WTC11 (cell line): ENCODE measurements around the gene CLEC4M. TPM values are rescaled to one million over a fixed set of nuclear protein-coding genes. Genes with fewer than 3 reads are reported as not detected.

ENCODE experiments used
- ATAC-seq: fragments of 200-7000 bp; cut with Tn5 transposase; 2 replicates; pipeline ENCODE4 v1.10.0; 2021; ENCODE audit warnings: mild to moderate bottlenecking, moderate library complexity
- CTCF ChIA-PET: fragments of 300-600 bp; sonication (Branson Sonifier 250); formaldehyde crosslinking; loops from one replicate; lab custom pipeline; 2021; ENCODE audit warnings: antibody characterized with exemption; lab: Charles Lee
- POLR2A ChIA-PET: fragments of 350-600 bp; sonication (Branson Sonifier 250); formaldehyde crosslinking; loops from one replicate; lab custom pipeline; 2021; ENCODE audit warnings: antibody characterized with exemption; lab: Charles Lee
- DNase-seq: peaks from one replicate; pipeline ENCODE4 v3.0.0; 2021; ENCODE audit warnings: low spot score
- H3K27ac Mint-ChIP-seq: 2 replicates; pipeline ENCODE4 v1.8.0; 2021; ENCODE audit warnings: mixed read lengths
- H3K27me3 Mint-ChIP-seq: 2 replicates; pipeline ENCODE4 v1.8.0; 2021; ENCODE audit warnings: low read depth, mild to moderate bottlenecking, moderate library complexity, mixed read lengths
- H3K36me3 Mint-ChIP-seq: 2 replicates; pipeline ENCODE4 v1.8.0; 2021; ENCODE audit warnings: mixed read lengths
- H3K4me1 Mint-ChIP-seq: 2 replicates; pipeline ENCODE4 v1.8.0; 2022; ENCODE audit warnings: mixed read lengths
- H3K4me3 Mint-ChIP-seq: 2 replicates; pipeline ENCODE4 v1.8.0; 2021; ENCODE audit warnings: mild to moderate bottlenecking, moderate library complexity, mixed read lengths
- H3K9me3 Mint-ChIP-seq: 2 replicates; pipeline ENCODE4 v1.8.0; 2021; ENCODE audit warnings: mixed read lengths
- ATF6 ChIP-seq: sonication (generic); formaldehyde crosslinking; IDR thresholded peaks from 2 replicates; pipeline ENCODE4 v1.8.1; 2023; ENCODE audit warnings: mild to moderate bottlenecking, missing genetic modification reagents
- E2F1 ChIP-seq: sonication (generic); formaldehyde crosslinking; IDR thresholded peaks from 2 replicates; pipeline ENCODE4 v1.8.0; 2022; ENCODE audit warnings: mild to moderate bottlenecking, missing genetic modification reagents
- FOXK1 ChIP-seq: sonication (generic); formaldehyde crosslinking; IDR thresholded peaks from 2 replicates; pipeline ENCODE4 v1.8.0; 2022; ENCODE audit warnings: mild to moderate bottlenecking, moderate library complexity, missing genetic modification reagents
- IRF1 ChIP-seq: sonication (generic); formaldehyde crosslinking; IDR thresholded peaks from 2 replicates; pipeline ENCODE4 v1.8.0; 2023; ENCODE audit warnings: missing genetic modification reagents
- MXD4 ChIP-seq: fragments of 250-450 bp; sonication (Bioruptor Pico); IDR thresholded peaks from 2 replicates; pipeline ENCODE4 v1.8.0; 2021; ENCODE audit warnings: mild to moderate bottlenecking, moderate library complexity, borderline replicate concordance
- NFYB ChIP-seq: sonication (generic); formaldehyde crosslinking; conservative IDR thresholded peaks from 2 replicates; pipeline ENCODE4 v1.8.0; 2022; ENCODE audit warnings: low read depth, missing genetic modification reagents
- NR3C1 ChIP-seq: sonication (generic); formaldehyde crosslinking; conservative IDR thresholded peaks from 2 replicates; pipeline ENCODE4 v1.8.1; 2023; ENCODE audit warnings: low read depth, mild to moderate bottlenecking, missing genetic modification reagents
- PRDM15 ChIP-seq: sonication (generic); formaldehyde crosslinking; IDR thresholded peaks from 2 replicates; pipeline ENCODE4 v1.8.0; 2022; ENCODE audit warnings: missing genetic modification reagents
- RORB ChIP-seq: fragments of 250-450 bp; sonication (Bioruptor Pico); IDR thresholded peaks from 2 replicates; pipeline ENCODE4 v1.9.0; 2021; ENCODE audit warnings: mild to moderate bottlenecking
- SP1 ChIP-seq: sonication (generic); formaldehyde crosslinking; conservative IDR thresholded peaks from 2 replicates; pipeline ENCODE4 v1.8.1; 2022; ENCODE audit warnings: missing genetic modification reagents
- STAT6 ChIP-seq: sonication (generic); formaldehyde crosslinking; conservative IDR thresholded peaks from 2 replicates; pipeline ENCODE4 v1.8.1; 2023; ENCODE audit warnings: mild to moderate bottlenecking, low read depth, missing genetic modification reagents, moderate library complexity
- TEAD1 ChIP-seq: sonication (generic); formaldehyde crosslinking; IDR thresholded peaks from 2 replicates; pipeline ENCODE4 v1.8.0; 2022; ENCODE audit warnings: mild to moderate bottlenecking, missing genetic modification reagents
- ZBTB21 ChIP-seq: sonication (generic); formaldehyde crosslinking; IDR thresholded peaks from 2 replicates; pipeline ENCODE4 v1.8.1; 2023; ENCODE audit warnings: mild to moderate bottlenecking, missing genetic modification reagents, borderline replicate concordance
- ZNF232 ChIP-seq: sonication (generic); formaldehyde crosslinking; IDR thresholded peaks from 2 replicates; pipeline ENCODE4 v1.8.0; 2022; ENCODE audit warnings: mild to moderate bottlenecking, missing genetic modification reagents
- total RNA-seq: library from RNA; stranded (reverse); gene quantifications from 3 replicates; pipeline ENCODE4 v1.2.3, GENCODE V29; 2021
- TF ChIP-seq, protein P1 (sequence below): sonication (generic); formaldehyde crosslinking; IDR thresholded peaks from 2 replicates; pipeline ENCODE4 v1.8.0; 2022; ENCODE audit warnings: mild to moderate bottlenecking, missing genetic modification reagents
- TF ChIP-seq, protein P2 (sequence below): fragments of 250-450 bp; sonication (Bioruptor Pico); IDR thresholded peaks from 2 replicates; pipeline ENCODE4 v2.1.2; 2022; ENCODE audit warnings: mild to moderate bottlenecking, moderate library complexity
- TF ChIP-seq, protein P3 (sequence below): sonication (generic); formaldehyde crosslinking; conservative IDR thresholded peaks from 2 replicates; pipeline ENCODE4 v1.8.1; 2022; ENCODE audit warnings: mild to moderate bottlenecking, missing genetic modification reagents

Gene CLEC4M
- total RNA-seq, 1 experiment from 2014 or later, result not detected

GRCh38 chr19:7718668-7719067, 44.4 kb upstream of the CLEC4M start (continued):
- TF ChIP-seq ATF6 (CRISPR knock-in tag) (no peak), SP1 (CRISPR knock-in tag) (no peak), IRF1 (CRISPR knock-in tag) (no peak), FOXK1 (CRISPR knock-in tag) (no peak), NFYB (CRISPR knock-in tag) (no peak)

DNA sequence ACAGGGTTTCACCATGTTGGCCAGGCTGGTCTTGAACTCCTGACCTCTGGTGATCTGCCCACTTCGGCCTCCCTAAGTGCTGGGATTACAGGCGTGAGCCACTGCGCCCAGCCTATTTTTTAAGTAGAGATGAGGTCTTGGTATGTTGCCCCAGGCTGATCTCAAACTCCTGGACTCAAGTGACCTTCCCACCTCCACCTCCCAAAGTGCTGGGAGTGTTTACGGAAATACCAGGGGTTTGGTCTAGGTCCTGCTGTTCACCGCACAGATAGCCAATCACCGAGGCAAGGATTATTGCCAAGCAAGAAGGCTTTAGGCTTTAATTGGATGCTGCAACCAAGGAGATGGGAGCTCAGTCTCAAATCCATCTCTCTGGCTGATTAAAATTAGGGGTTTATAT, 42.7 kb upstream of the CLEC4M start:
- CTCF ChIA-PET, result no interaction called here

GRCh38 chr19:7722231-7722651, 40.8 kb upstream of the CLEC4M start:
- Mint-ChIP-seq H3K27ac (no peak overlapping the region), H3K4me1 (no peaks in the 10 kb centered on the region), H3K27me3 (peaks cover 16% of the 10 kb centered on the region), H3K36me3 (no peaks in the 10 kb centered on the region), H3K9me3 (no peaks in the 10 kb centered on the region), H3K4me3 (no peak overlapping the region)
- ATAC-seq (no peak), DNase-seq (no peak)
- ChIA-PET POLR2A (interaction anchor here (0.5 kb wide), 1 partner anchor 70 kb away, joined by 3 read pairs; no protein-coding TSS in a partner anchor), CTCF (interaction anchor here (0.6 to 1.9 kb wide), 4 partner anchors 17 to 280 kb away, joined by 3 to 4 read pairs (median 3); partner anchors contain the start of gene TRAPPC5)
- no peak for TF ChIP-seq E2F1 (CRISPR knock-in tag)
- TF ChIP-seq, protein P1, sequence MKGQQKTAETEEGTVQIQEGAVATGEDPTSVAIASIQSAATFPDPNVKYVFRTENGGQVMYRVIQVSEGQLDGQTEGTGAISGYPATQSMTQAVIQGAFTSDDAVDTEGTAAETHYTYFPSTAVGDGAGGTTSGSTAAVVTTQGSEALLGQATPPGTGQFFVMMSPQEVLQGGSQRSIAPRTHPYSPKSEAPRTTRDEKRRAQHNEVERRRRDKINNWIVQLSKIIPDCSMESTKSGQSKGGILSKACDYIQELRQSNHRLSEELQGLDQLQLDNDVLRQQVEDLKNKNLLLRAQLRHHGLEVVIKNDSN (CRISPR knock-in tag), result no peak
- TF ChIP-seq ZNF232 (CRISPR knock-in tag), result no peak
- TF ChIP-seq NR3C1 (CRISPR knock-in tag), result no peak
- TF ChIP-seq STAT6 (CRISPR knock-in tag), result no peak
- no peak for TF ChIP-seq ZBTB21 (CRISPR knock-in tag)
- TF ChIP-seq PRDM15 (CRISPR knock-in tag), result no peak
- TF ChIP-seq RORB (CRISPR knock-in tag), result no peak
- TF ChIP-seq, protein P2, sequence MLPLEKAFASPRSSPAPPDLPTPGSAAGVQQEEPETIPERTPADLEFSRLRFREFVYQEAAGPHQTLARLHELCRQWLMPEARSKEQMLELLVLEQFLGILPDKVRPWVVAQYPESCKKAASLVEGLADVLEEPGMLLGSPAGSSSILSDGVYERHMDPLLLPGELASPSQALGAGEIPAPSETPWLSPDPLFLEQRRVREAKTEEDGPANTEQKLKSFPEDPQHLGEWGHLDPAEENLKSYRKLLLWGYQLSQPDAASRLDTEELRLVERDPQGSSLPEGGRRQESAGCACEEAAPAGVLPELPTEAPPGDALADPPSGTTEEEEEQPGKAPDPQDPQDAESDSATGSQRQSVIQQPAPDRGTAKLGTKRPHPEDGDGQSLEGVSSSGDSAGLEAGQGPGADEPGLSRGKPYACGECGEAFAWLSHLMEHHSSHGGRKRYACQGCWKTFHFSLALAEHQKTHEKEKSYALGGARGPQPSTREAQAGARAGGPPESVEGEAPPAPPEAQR, result no peak
- TF ChIP-seq, protein P3, sequence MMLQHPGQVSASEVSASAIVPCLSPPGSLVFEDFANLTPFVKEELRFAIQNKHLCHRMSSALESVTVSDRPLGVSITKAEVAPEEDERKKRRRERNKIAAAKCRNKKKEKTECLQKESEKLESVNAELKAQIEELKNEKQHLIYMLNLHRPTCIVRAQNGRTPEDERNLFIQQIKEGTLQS (CRISPR knock-in tag), result no peak
- no peak for TF ChIP-seq MXD4

More for the DNA sequence above, 42.7 kb upstream of the CLEC4M start:
- Mint-ChIP-seq H3K4me3 (no peak overlapping the region), H3K27ac (no peak overlapping the region)
- POLR2A ChIA-PET, result no interaction called here
- no peak for TF ChIP-seq TEAD1
- TF ChIP-seq, protein P3 (CRISPR knock-in tag), result no peak
- TF ChIP-seq, all 79 proteins: peak for 0
- H3K27me3 Mint-ChIP-seq, result peaks cover 14% of the 10 kb centered on the region
- H3K9me3 Mint-ChIP-seq, result peaks cover 5% of the 10 kb centered on the region
- H3K36me3 Mint-ChIP-seq, result no peaks in the 10 kb centered on the region
- H3K4me1 Mint-ChIP-seq, result no peaks in the 10 kb centered on the region
- ATAC-seq (no peak), DNase-seq (no peak)
